GOT3 (cell line): Measurements from ENCODE around the gene DEFB123.
"Not testable (repeated sequence)": the region's sequence is repeated elsewhere in the genome, so short reads cannot be mapped to it uniquely, and the experiment has no call there.

Source experiments
- DNase-seq: peaks from one replicate; lab custom pipeline; 2025; ENCODE audit warnings: mixed read lengths; lab: John Stamatoyannopoulos, UW

The DEFB123 gene

GRCh38 chr20:31440012-31440659 lies at the start of gene DEFB123:
Gene DEFB123 (plus strand): TSS chr20:31440632. CDS start chr20:31440699, 67 bp downstream.
- no peak for DNase-seq

GRCh38 chr20:31392836-31393235 lies 47.6 kb upstream of the DEFB123 start:
- no peak for DNase-seq

- DNase-seq = no peak
These were observed 45.5 kb upstream of the DEFB123 start for GRCh38 chr20:31394900-31395299.

- no peak for DNase-seq
These were observed 36.5 kb upstream of the DEFB123 start for GRCh38 chr20:31403886-31404285.

- no peak for DNase-seq
These were observed 34.3 kb upstream of the DEFB123 start, which contains the start of gene DEFB121 for GRCh38 chr20:31406115-31406514. Gene DEFB121 (minus strand): TSS chr20:31406215. CDS start chr20:31406152, 63 bp downstream.

- no peak for DNase-seq
These were observed 30.4 kb upstream of the DEFB123 start for GRCh38 chr20:31410011-31410410.

- no peak for DNase-seq
These were observed 26.1 kb upstream of the DEFB123 start for GRCh38 chr20:31414381-31414780.

- no peak for DNase-seq
These were observed 24.8 kb upstream of the DEFB123 start for GRCh38 chr20:31415653-31416052.

- no peak for DNase-seq
These were observed 22.1 kb upstream of the DEFB123 start for GRCh38 chr20:31418307-31418706.

- DNase-seq = no peak
These were observed 14.6 kb upstream of the DEFB123 start for GRCh38 chr20:31425797-31426196.

GRCh38 chr20:31426891-31427551 lies 13.4 kb upstream of the DEFB123 start:
- not testable (repeated sequence) for DNase-seq

- not testable (repeated sequence) for DNase-seq
These were observed 12.9 kb upstream of the DEFB123 start for GRCh38 chr20:31427576-31427975.

- DNase-seq = no peak
These were observed 9.8 kb upstream of the DEFB123 start for GRCh38 chr20:31430568-31431115.

- DNase-seq = no peak
These were observed 5.8 kb downstream of the DEFB123 start for GRCh38 chr20:31446084-31446819.

GRCh38 chr20:31449511-31450414 lies 9.3 kb downstream of the DEFB123 start:
- DNase-seq = no peak

- DNase-seq = no peak
These were observed 12.1 kb downstream of the DEFB123 start for GRCh38 chr20:31452575-31452974.

GRCh38 chr20:31454361-31454760 lies 13.9 kb downstream of the DEFB123 start:
- DNase-seq = no peak

GRCh38 chr20:31470946-31471345 lies 30.5 kb downstream of the DEFB123 start:
- DNase-seq = not testable (repeated sequence)

- DNase-seq = no peak
These were observed 32.2 kb downstream of the DEFB123 start for GRCh38 chr20:31472395-31473330.

- no peak for DNase-seq
These were observed 33.1 kb downstream of the DEFB123 start for GRCh38 chr20:31473331-31474096.
